NCI-H128 (cell line): ENCODE results near the gene UBE2M.

Experiments used
- DNase-seq: peaks from one replicate; lab custom pipeline; 2025; ENCODE audit not compliant: unreplicated experiment; lab: John Stamatoyannopoulos, UW

UBE2M gene

GRCh38 chr19:58571575-58571947, 13.2 kb upstream of the UBE2M start:
- DNase-seq: no peak

- no peak for DNase-seq
These were observed 12.6 kb upstream of the UBE2M start for GRCh38 chr19:58570770-58571574.

GRCh38 chr19:58569943-58570670, 11.7 kb upstream of the UBE2M start:
- no peak for DNase-seq

GRCh38 chr19:58569191-58569942, 11.0 kb upstream of the UBE2M start:
- no peak for DNase-seq

GRCh38 chr19:58568453-58569130, 10.2 kb upstream of the UBE2M start:
- DNase-seq: no peak

GRCh38 chr19:58566989-58567388, 8.6 kb upstream of the UBE2M start:
- no peak for DNase-seq

GRCh38 chr19:58563823-58564222, 5.4 kb upstream of the UBE2M start:
- no peak for DNase-seq

- DNase-seq: no peak
These were observed 4.7 kb upstream of the UBE2M start for GRCh38 chr19:58563034-58563573.

- DNase-seq: no peak
These were observed 4.0 kb upstream of the UBE2M start for GRCh38 chr19:58562122-58563033.

GRCh38 chr19:58561373-58562121, 3.1 kb upstream of the UBE2M start:
- DNase-seq: no peak

GRCh38 chr19:58560921-58561320, 2.5 kb upstream of the UBE2M start:
- DNase-seq: no peak

- DNase-seq: no peak
These were observed 1.8 kb upstream of the UBE2M start for GRCh38 chr19:58560007-58560887.

GRCh38 chr19:58559275-58560006, 1.0 kb upstream of the UBE2M start:
- no peak for DNase-seq

- DNase-seq: no peak
These were observed 338 bp upstream of the UBE2M start for GRCh38 chr19:58558623-58559274.

- DNase-seq: no peak
These were observed 968 bp downstream of the UBE2M start for GRCh38 chr19:58557221-58558065.

- DNase-seq: no peak
These were observed 1.7 kb downstream of the UBE2M start for GRCh38 chr19:58556622-58557220.
